ENCODE results near the gene HOXB8.

DNA sequence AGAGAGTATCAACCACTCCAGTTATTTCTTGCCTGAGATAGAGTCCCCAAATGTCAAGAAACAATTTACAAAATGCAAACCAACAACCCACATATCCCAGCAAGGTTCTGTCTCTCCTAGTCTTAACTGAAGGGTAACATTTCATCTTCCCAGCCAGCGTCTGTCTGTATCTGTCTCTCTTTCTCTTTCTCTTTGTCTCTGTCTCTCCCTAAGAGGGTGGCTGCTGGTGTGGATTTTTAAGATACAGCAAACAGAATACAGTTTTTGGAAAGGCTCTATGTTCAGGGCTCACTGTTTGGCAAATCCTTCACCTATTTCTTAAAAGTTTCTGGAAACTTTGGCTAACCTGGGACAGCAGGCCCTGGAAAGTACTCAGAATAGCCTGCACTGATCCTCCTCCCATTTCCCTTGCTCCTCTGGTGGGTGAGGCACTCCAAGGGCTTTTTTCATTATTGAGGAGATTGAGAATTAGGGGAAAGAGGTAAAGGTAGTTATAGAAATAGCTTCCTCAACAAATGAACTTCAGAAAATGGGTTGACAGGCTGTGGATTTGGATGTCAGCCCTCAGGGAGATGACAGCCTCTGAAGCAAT is 43.2 kb downstream of the HOXB8 start:
- TF ChIP-seq, protein P1, sequence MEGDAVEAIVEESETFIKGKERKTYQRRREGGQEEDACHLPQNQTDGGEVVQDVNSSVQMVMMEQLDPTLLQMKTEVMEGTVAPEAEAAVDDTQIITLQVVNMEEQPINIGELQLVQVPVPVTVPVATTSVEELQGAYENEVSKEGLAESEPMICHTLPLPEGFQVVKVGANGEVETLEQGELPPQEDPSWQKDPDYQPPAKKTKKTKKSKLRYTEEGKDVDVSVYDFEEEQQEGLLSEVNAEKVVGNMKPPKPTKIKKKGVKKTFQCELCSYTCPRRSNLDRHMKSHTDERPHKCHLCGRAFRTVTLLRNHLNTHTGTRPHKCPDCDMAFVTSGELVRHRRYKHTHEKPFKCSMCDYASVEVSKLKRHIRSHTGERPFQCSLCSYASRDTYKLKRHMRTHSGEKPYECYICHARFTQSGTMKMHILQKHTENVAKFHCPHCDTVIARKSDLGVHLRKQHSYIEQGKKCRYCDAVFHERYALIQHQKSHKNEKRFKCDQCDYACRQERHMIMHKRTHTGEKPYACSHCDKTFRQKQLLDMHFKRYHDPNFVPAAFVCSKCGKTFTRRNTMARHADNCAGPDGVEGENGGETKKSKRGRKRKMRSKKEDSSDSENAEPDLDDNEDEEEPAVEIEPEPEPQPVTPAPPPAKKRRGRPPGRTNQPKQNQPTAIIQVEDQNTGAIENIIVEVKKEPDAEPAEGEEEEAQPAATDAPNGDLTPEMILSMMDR (IDR thresholded peaks at IDR 0.05) = no peak
- no peak for TF ChIP-seq EZH2 (IDR thresholded peaks at IDR 0.05)
